DOHH2 (cell line): ENCODE measurements around the gene BOLA3.

Experiments used
- H3F3A ChIP-seq: fragments of 200-600 bp; sonication (generic), shearing (Covaris generic); 2 replicates; pipeline ENCODE4 v1.6.0; 2016; ENCODE audit warnings: antibody characterized with exemption, mild to moderate bottlenecking; ENCODE audit not compliant: control insufficient read depth, insufficient read depth
- H3K27ac ChIP-seq: fragments of 200-600 bp; sonication (generic); 2 replicates; pipeline ENCODE4 v1.5.1; 2014; ENCODE audit warnings: low read depth, mild to moderate bottlenecking, low read length, moderate library complexity
- H3K27me3 ChIP-seq: fragments of 200-600 bp; sonication (generic); 2 replicates; pipeline ENCODE4 v1.6.1; 2014; ENCODE audit warnings: mild to moderate bottlenecking, low read length, mixed read lengths; ENCODE audit not compliant: control insufficient read depth
- H3K36me3 ChIP-seq: fragments of 200-600 bp; sonication (generic); 2 replicates; pipeline ENCODE4 v1.6.1; 2014; ENCODE audit warnings: mild to moderate bottlenecking, low read length, moderate library complexity, mixed read lengths; ENCODE audit not compliant: control insufficient read depth
- H3K4me1 ChIP-seq: fragments of 200-600 bp; sonication (generic); 2 replicates; pipeline ENCODE4 v1.6.1; 2014; ENCODE audit warnings: mild to moderate bottlenecking, low read length, mixed read lengths; ENCODE audit not compliant: control insufficient read depth
- H3K4me2 ChIP-seq: fragments of 200-600 bp; sonication (generic); 2 replicates; pipeline ENCODE4 v1.6.0; 2014; ENCODE audit warnings: mild to moderate bottlenecking, low read length, moderate library complexity
- H3K4me3 ChIP-seq: fragments of 200-600 bp; sonication (generic); 2 replicates; pipeline ENCODE4 v1.5.1; 2014; ENCODE audit warnings: mild to moderate bottlenecking, low read length, mixed read lengths
- H3K79me2 ChIP-seq: fragments of 200-600 bp; sonication (generic); 2 replicates; pipeline ENCODE4 v1.6.1; 2014; ENCODE audit warnings: mild to moderate bottlenecking, low read length, mixed read lengths; ENCODE audit not compliant: control insufficient read depth
- H3K9me2 ChIP-seq: fragments of 200-600 bp; sonication (generic); replicated peaks from 2 replicates; pipeline ENCODE4 v1.6.1; 2014; ENCODE audit warnings: mild to moderate bottlenecking, low read length, mixed read lengths; ENCODE audit not compliant: control insufficient read depth
- H3K9me3 ChIP-seq: fragments of 200-600 bp; sonication (generic); 2 replicates; pipeline ENCODE4 v1.6.1; 2014; ENCODE audit warnings: antibody characterized with exemption, low read length, mixed read lengths; ENCODE audit not compliant: control insufficient read depth, insufficient read depth
- H4K20me1 ChIP-seq: fragments of 200-600 bp; sonication (generic); 2 replicates; pipeline ENCODE4 v1.6.0; 2014; ENCODE audit warnings: low read depth, mild to moderate bottlenecking, antibody characterized with exemption, low read length, moderate library complexity; ENCODE audit not compliant: control insufficient read depth, insufficient read depth
- CTCF ChIP-seq: fragments of 200-600 bp; sonication (generic); IDR thresholded peaks from one replicate; pipeline ENCODE4 v1.5.1; 2014; ENCODE audit warnings: antibody characterized with exemption, mild to moderate bottlenecking, low read depth, low read length; ENCODE audit not compliant: poor library complexity, severe bottlenecking
- EZH2phosphoT487 ChIP-seq: fragments of 200-600 bp; sonication (generic); IDR thresholded peaks from 2 replicates; pipeline ENCODE4 v1.6.1; 2017; ENCODE audit warnings: borderline replicate concordance, mild to moderate bottlenecking, antibody characterized with exemption, low read length, moderate library complexity, mixed read lengths

BOLA3 gene

GRCh38 chr2:74094291-74094690 is 53.4 kb downstream of the BOLA3 start:
- TF ChIP-seq EZH2phosphoT487 (no peak), CTCF (no peak)
- no peaks in the 10 kb centered on the region for H4K20me1 ChIP-seq
- no peak overlapping the region for H3K4me3 ChIP-seq
- H3F3A ChIP-seq = 0 out of 2 replicates have a peak, but pooled peaks cover 4% of the 10 kb centered on the region
- H3K79me2 ChIP-seq = no peaks in the 10 kb centered on the region
- H3K9me2 ChIP-seq = no peaks in the 10 kb centered on the region
- peaks cover 56% of the 10 kb centered on the region for H3K36me3 ChIP-seq
- no peaks in the 10 kb centered on the region for H3K27me3 ChIP-seq
- no peaks in the 10 kb centered on the region for H3K4me1 ChIP-seq
- no peak overlapping the region for H3K27ac ChIP-seq
- H3K4me2 ChIP-seq = no peak overlapping the region
- no peaks in the 10 kb centered on the region for H3K9me3 ChIP-seq

- Histone ChIP-seq H4K20me1 (no peaks in the 10 kb centered on the region), H3K4me2 (no peak overlapping the region), H3K9me2 (no peaks in the 10 kb centered on the region), H3K27me3 (no peaks in the 10 kb centered on the region), H3K4me3 (no peak overlapping the region), H3K79me2 (no peaks in the 10 kb centered on the region), H3K27ac (no peak overlapping the region), H3K4me1 (no peaks in the 10 kb centered on the region), H3F3A (0 out of 2 replicates have a peak, but pooled peaks cover 4% of the 10 kb centered on the region), H3K36me3 (peaks cover 54% of the 10 kb centered on the region), H3K9me3 (no peaks in the 10 kb centered on the region)
- TF ChIP-seq CTCF (no peak), EZH2phosphoT487 (no peak)
These were observed 53.9 kb downstream of the BOLA3 start for GRCh38 chr2:74093840-74094239.

- H3K4me3 ChIP-seq = no peak overlapping the region
- H3K4me2 ChIP-seq = no peak overlapping the region
- no peak overlapping the region for H3K27ac ChIP-seq
- no peaks in the 10 kb centered on the region for H4K20me1 ChIP-seq
- no peak for TF ChIP-seq EZH2phosphoT487
- TF ChIP-seq CTCF = no peak
- no peaks in the 10 kb centered on the region for H3K9me3 ChIP-seq
- H3K27me3 ChIP-seq = no peaks in the 10 kb centered on the region
- H3K36me3 ChIP-seq = peaks cover 52% of the 10 kb centered on the region
- no peaks in the 10 kb centered on the region for H3K9me2 ChIP-seq
- no peaks in the 10 kb centered on the region for H3K4me1 ChIP-seq
- H3K79me2 ChIP-seq = no peaks in the 10 kb centered on the region
- H3F3A ChIP-seq = 0 out of 2 replicates have a peak, but pooled peaks cover 4% of the 10 kb centered on the region
These were observed 54.3 kb downstream of the BOLA3 start for GRCh38 chr2:74093426-74093825.

- H3K4me3 ChIP-seq = no peak overlapping the region
- no peaks in the 10 kb centered on the region for H4K20me1 ChIP-seq
- no peaks in the 10 kb centered on the region for H3K27me3 ChIP-seq
- H3K4me1 ChIP-seq = no peaks in the 10 kb centered on the region
- H3F3A ChIP-seq = 0 out of 2 replicates have a peak, but pooled peaks cover 4% of the 10 kb centered on the region
- no peak overlapping the region for H3K4me2 ChIP-seq
- peaks cover 61% of the 10 kb centered on the region for H3K36me3 ChIP-seq
- TF ChIP-seq CTCF = no peak
- TF ChIP-seq EZH2phosphoT487 = no peak
- H3K9me3 ChIP-seq = no peaks in the 10 kb centered on the region
- no peaks in the 10 kb centered on the region for H3K9me2 ChIP-seq
- H3K27ac ChIP-seq = no peak overlapping the region
- no peaks in the 10 kb centered on the region for H3K79me2 ChIP-seq
These were observed 55.4 kb downstream of the BOLA3 start for GRCh38 chr2:74092275-74092674.
